Hepatocyte (in vitro differentiated cells): ENCODE results near the gene LYSET.
"Not testable (repeated sequence)": the region's sequence is repeated elsewhere in the genome, so short reads cannot be mapped to it uniquely, and the experiment has no call there.

ENCODE experiments used
- CTCF ChIP-seq: fragments of 200-600 bp; sonication (generic); IDR thresholded peaks from 2 replicates; pipeline ENCODE4 v1.5.1; 2016; ENCODE audit warnings: antibody characterized with exemption, mild to moderate bottlenecking; ENCODE audit not compliant: poor library complexity
- EZH2 ChIP-seq: fragments of 200-600 bp; sonication (generic); IDR thresholded peaks from 2 replicates; pipeline ENCODE4 v1.6.1; 2016; ENCODE audit warnings: antibody characterized with exemption, mild to moderate bottlenecking, borderline replicate concordance

DNA sequence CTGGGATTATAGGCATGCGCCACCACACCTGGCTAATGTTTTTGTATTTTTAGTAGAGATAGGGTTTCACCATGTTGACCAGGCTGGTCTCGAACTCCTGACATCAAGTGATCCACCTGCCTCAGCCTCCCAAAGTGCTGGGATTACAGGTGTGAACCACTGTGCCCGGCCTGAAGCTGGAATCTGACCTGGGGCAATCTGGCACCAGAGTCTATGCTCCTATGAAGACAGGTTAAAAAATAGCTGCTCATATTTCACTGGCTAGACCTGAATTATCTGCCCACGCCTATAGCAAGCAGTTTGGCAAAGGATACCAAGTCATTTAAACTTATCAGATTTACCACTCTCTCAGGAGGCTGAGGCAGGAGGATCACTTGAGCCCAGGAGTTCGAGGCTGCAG is 10.4 kb upstream of the LYSET start:
- not testable (repeated sequence) for TF ChIP-seq EZH2, CTCF
